NB4 (cell line): Measurements from ENCODE around the gene SLC51A.

Source experiments
- CTCF ChIP-seq: IDR thresholded peaks from one replicate; pipeline ENCODE4 v1.5.1; 2012; ENCODE audit warnings: low read depth, low read length
- POLR2A ChIP-seq: IDR thresholded peaks from 2 replicates; pipeline ENCODE4 v1.6.1; 2011; ENCODE audit warnings: mild to moderate bottlenecking; ENCODE audit not compliant: insufficient read length; ENCODE audit errors: extremely low read depth

DNA sequence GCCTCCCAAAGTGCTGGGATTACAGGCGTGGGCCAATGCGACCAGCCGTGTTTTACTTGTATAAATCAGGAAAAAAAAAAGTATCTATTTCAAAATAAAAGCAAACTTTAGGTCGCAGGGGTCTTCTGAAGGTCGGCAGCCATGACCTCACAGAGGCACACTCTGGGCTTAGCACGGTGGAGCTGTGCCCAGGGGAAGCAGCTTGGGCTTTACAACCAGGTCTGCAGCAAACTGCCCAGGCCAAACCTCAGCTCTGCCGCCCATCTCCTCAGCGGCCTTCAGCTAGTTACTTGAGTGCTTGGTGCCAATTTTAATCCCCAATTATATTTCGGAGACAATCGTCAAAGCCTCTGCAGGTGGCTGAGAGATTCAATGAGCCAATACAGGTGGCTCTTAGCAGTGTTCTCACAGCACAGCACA, 35.2 kb upstream of the SLC51A start:
- TF ChIP-seq CTCF (no peak), POLR2A (no peak)
